ENCODE data around the gene LPP.

Gene LPP

GRCh38 chr3:188889054-188889491, 735.1 kb downstream of the LPP start:
- H3F3A ChIP-seq (ENCODE audit: insufficient read depth): no peaks in the 10 kb centered on the region
- H3K27me3 ChIP-seq (ENCODE audit: low read length): no peaks in the 10 kb centered on the region
- no peaks in the 10 kb centered on the region for H3K9me3 ChIP-seq (ENCODE audit: insufficient read depth, low read length)
- no peak overlapping the region for H3K4me2 ChIP-seq (ENCODE audit: low read depth, low read length, poor library complexity, severe bottlenecking)
- no peak overlapping the region for H3K9ac ChIP-seq (ENCODE audit: low read length)
- H2AFZ ChIP-seq (ENCODE audit: low read depth, low read length, severe bottlenecking): no peak overlapping the region
- no peak overlapping the region for H3K4me3 ChIP-seq (ENCODE audit: insufficient read depth, low read length, poor library complexity, severe bottlenecking)
- H3K36me3 ChIP-seq (ENCODE audit: low read length): no peaks in the 10 kb centered on the region
- TF ChIP-seq CTCF (IDR thresholded peaks at IDR 0.05; ENCODE audit: insufficient read depth, low read length, poor library complexity, severe bottlenecking) (no peak), EZH2phosphoT487 (conservative IDR thresholded peaks at IDR 0.05; ENCODE audit: low read length) (no peak)
- H3K27ac ChIP-seq (ENCODE audit: low read depth, low read length): no peak overlapping the region
- H4K20me1 ChIP-seq (ENCODE audit: low read depth, low read length): no peaks in the 10 kb centered on the region
- no peaks in the 10 kb centered on the region for H3K79me2 ChIP-seq (ENCODE audit: insufficient read depth, low read length)
- H3K9me2 ChIP-seq (replicated peaks; ENCODE audit: insufficient read depth, low read length): no peaks in the 10 kb centered on the region

- H3K9me3 ChIP-seq (ENCODE audit: insufficient read depth, low read length): no peaks in the 10 kb centered on the region
- no peak overlapping the region for H3K9ac ChIP-seq (ENCODE audit: low read length)
- no peaks in the 10 kb centered on the region for H3K27me3 ChIP-seq (ENCODE audit: low read length)
- no peak overlapping the region for H3K4me3 ChIP-seq (ENCODE audit: insufficient read depth, low read length, poor library complexity, severe bottlenecking)
- H3K4me2 ChIP-seq (ENCODE audit: low read depth, low read length, poor library complexity, severe bottlenecking): no peak overlapping the region
- H2AFZ ChIP-seq (ENCODE audit: low read depth, low read length, severe bottlenecking): no peak overlapping the region
- H3K27ac ChIP-seq (ENCODE audit: low read depth, low read length): no peak overlapping the region
- H4K20me1 ChIP-seq (ENCODE audit: low read depth, low read length): no peaks in the 10 kb centered on the region
- no peaks in the 10 kb centered on the region for H3F3A ChIP-seq (ENCODE audit: insufficient read depth)
- H3K79me2 ChIP-seq (ENCODE audit: insufficient read depth, low read length): no peaks in the 10 kb centered on the region
- TF ChIP-seq CTCF (IDR thresholded peaks at IDR 0.05; ENCODE audit: insufficient read depth, low read length, poor library complexity, severe bottlenecking): no peak
- no peak for TF ChIP-seq EZH2phosphoT487 (conservative IDR thresholded peaks at IDR 0.05; ENCODE audit: low read length)
- H3K9me2 ChIP-seq (replicated peaks; ENCODE audit: insufficient read depth, low read length): no peaks in the 10 kb centered on the region
- H3K36me3 ChIP-seq (ENCODE audit: low read length): no peaks in the 10 kb centered on the region
Observed at GRCh38 chr3:188890572-188891270, 736.8 kb downstream of the LPP start.

- H3K9ac ChIP-seq (ENCODE audit: low read length): no peak overlapping the region
- no peaks in the 10 kb centered on the region for H3K36me3 ChIP-seq (ENCODE audit: low read length)
- H3K4me2 ChIP-seq (ENCODE audit: low read depth, low read length, poor library complexity, severe bottlenecking): no peak overlapping the region
- TF ChIP-seq CTCF (IDR thresholded peaks at IDR 0.05; ENCODE audit: insufficient read depth, low read length, poor library complexity, severe bottlenecking): no peak
- no peak for TF ChIP-seq EZH2phosphoT487 (conservative IDR thresholded peaks at IDR 0.05; ENCODE audit: low read length)
- H3K27ac ChIP-seq (ENCODE audit: low read depth, low read length): no peak overlapping the region
- no peaks in the 10 kb centered on the region for H3F3A ChIP-seq (ENCODE audit: insufficient read depth)
- no peaks in the 10 kb centered on the region for H3K27me3 ChIP-seq (ENCODE audit: low read length)
- H3K79me2 ChIP-seq (ENCODE audit: insufficient read depth, low read length): no peaks in the 10 kb centered on the region
- H3K9me2 ChIP-seq (replicated peaks; ENCODE audit: insufficient read depth, low read length): no peaks in the 10 kb centered on the region
- no peaks in the 10 kb centered on the region for H3K9me3 ChIP-seq (ENCODE audit: insufficient read depth, low read length)
- no peaks in the 10 kb centered on the region for H4K20me1 ChIP-seq (ENCODE audit: low read depth, low read length)
- H2AFZ ChIP-seq (ENCODE audit: low read depth, low read length, severe bottlenecking): no peak overlapping the region
- no peak overlapping the region for H3K4me3 ChIP-seq (ENCODE audit: insufficient read depth, low read length, poor library complexity, severe bottlenecking)
Observed at GRCh38 chr3:188899881-188900280, 745.9 kb downstream of the LPP start.

All from SU-DHL-6 (cell line).